ENCODE measurements around the gene RNF11. TPM values are rescaled to one million over a fixed set of nuclear protein-coding genes. Genes with fewer than 3 reads are reported as not detected.
A peak's percentile ranks its signal among the peaks of the same experiment; 100 is the strongest.
"Not testable (repeated sequence)": the region's sequence is repeated elsewhere in the genome, so short reads cannot be mapped to it uniquely, and the experiment has no call there.

The RNF11 gene
- total RNA-seq, 2 donors from 2014 or later: 44.0 to 56.7 TPM

DNA sequence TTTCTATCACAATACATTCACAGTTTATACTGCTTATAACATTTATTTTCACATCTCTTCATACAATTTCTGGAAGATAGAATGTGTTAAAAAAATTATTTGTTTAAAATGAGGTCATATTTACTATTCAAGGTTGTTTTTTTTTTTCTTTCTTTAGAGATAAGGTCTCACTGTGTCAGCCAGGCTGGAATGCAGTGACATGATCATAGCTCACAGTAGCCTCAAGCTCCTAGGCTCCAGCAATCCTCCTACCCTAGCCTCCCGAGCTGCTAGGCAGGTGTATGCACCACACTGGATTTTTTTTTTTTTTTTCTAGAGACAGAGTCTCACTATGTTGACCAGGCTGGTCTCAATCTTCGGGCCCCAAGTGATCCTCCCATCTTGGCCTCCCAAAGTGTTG, 19.0 kb upstream of the RNF11 start:
- Mint-ChIP-seq H3K4me1 (ENCODE audit: low read depth in 2 of 2) (peaks cover 16 to 17% of the 10 kb centered on the region in 2 donors), H3K9me3 (no peaks in the 10 kb centered on the region), H3K27ac (no peak overlapping the region), H3K36me3 (no peaks in the 10 kb centered on the region), H3K4me3 (no peak overlapping the region), H3K27me3 (no peaks in the 10 kb centered on the region)
- ATAC-seq (no peak), DNase-seq (ENCODE audit: low spot score) (no peak)

DNA sequence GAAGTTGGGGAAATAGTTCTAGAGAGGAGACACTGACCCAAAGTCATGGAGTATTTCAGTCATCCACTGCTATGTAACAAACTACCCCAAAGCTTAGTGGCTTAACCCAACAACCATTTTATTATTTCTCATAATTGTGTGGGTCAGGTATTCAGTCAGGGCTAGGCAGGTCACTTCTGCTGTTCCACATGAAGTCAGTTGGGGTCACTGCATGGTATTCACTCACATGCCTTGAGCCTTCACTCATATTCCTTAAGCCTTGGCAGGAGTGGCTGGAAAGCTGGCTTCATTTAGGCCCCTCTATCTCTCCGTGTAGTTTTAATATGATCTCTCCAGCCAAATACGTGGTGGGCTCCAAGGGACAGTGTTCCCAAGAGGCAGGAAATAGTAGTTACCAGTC, 17.5 kb upstream of the RNF11 start:
- Mint-ChIP-seq H3K4me1 (ENCODE audit: low read depth in 2 of 2) (peaks cover 16 to 17% of the 10 kb centered on the region in 2 donors), H3K27me3 (peaks cover 0 to 3% of the 10 kb centered on the region in 2 donors), H3K36me3 (no peaks in the 10 kb centered on the region), H3K27ac (no peak overlapping the region), H3K4me3 (no peak overlapping the region), H3K9me3 (no peaks in the 10 kb centered on the region)
- DNase-seq (ENCODE audit: low spot score): no peak
- ATAC-seq: no peak

DNA sequence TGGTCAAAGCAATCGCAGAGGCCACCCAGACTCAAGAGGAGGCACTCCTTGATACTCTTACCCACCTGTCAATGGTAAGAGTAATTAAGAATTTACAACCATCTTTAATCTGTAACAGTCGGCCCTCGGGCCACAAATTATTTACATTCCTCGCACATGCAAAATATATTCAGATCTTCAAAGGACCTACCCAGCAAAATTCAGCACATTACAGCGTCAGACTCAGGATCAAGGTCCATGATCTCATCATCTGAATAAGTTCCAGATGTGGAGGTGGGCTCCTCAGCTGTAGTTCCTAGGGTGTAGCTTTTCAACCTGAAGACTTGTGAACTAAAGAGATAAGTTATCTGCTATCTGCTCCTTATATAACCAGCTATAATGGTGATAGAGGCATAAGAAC, 17.1 kb upstream of the RNF11 start:
- no peaks in the 10 kb centered on the region for H3K36me3 Mint-ChIP-seq
- ATAC-seq: no peak
- no peak for DNase-seq (ENCODE audit: low spot score)
- no peak overlapping the region for H3K4me3 Mint-ChIP-seq
- no peaks in the 10 kb centered on the region for H3K9me3 Mint-ChIP-seq
- H3K27me3 Mint-ChIP-seq: peaks cover 0 to 3% of the 10 kb centered on the region in 2 donors
- no peak overlapping the region for H3K27ac Mint-ChIP-seq
- H3K4me1 Mint-ChIP-seq (ENCODE audit: low read depth in 2 of 2): peaks cover 16 to 17% of the 10 kb centered on the region in 2 donors

DNA sequence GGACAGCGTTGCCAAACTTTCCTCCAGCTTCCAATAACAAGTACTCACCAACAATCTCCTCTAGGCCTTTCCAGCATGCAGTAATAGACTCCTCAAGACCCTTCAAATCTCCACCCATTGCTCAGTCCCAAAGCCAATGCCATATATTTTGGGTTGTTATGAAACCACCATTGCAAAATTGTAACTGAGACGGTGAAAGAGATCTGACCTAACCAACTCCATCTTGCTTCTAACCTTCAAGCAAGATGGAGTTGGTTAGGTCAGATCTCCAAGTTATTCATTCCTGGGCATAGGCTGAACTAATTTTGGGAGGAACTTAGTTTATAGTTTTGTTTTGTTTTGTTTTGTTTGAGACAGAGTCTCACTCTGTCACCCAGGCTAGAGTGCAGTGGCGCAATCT, 14.5 kb upstream of the RNF11 start:
- not testable (repeated sequence) for H3K27ac Mint-ChIP-seq; H3K27me3 Mint-ChIP-seq; ATAC-seq; H3K36me3 Mint-ChIP-seq; H3K4me3 Mint-ChIP-seq; DNase-seq (ENCODE audit: low spot score); H3K9me3 Mint-ChIP-seq; H3K4me1 Mint-ChIP-seq (ENCODE audit: low read depth in 2 of 2)

DNA sequence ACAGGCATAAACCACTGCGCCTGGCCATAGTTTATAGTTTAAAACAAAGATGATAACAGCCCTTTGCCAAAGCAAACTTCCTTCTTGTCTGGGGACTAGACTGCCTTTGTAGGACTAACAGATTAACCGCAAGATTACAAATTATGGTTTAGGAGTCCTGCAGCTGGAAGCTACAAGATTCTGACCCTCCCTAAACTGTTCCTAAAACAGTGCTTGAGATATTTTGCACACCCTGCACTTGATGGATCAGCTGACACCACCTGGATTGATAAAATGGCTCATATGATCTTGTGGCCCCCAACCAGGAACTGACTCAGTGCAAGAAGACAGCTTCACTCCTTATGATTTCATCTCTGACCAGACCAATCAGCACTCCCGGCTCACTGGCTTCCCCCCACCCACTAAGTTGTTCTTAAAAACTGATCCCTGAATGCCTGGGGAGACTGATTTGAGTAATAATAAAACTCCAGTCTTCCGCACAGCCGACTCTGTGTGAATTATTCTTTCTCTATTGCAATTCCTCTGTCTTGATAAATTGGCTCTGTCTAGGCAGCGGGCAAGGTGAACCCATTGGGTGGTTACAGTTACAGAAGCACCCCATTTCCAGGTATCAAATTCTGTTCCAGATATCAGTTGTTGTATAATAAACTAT, 13.8 kb upstream of the RNF11 start:
- no peak for ATAC-seq
- H3K27me3 Mint-ChIP-seq: peaks cover 0 to 3% of the 10 kb centered on the region in 2 donors
- H3K4me3 Mint-ChIP-seq: no peak overlapping the region
- H3K27ac Mint-ChIP-seq: no peak overlapping the region
- H3K4me1 Mint-ChIP-seq (ENCODE audit: low read depth in 2 of 2): peaks cover 0 to 4% of the 10 kb centered on the region in 2 donors
- H3K9me3 Mint-ChIP-seq: no peaks in the 10 kb centered on the region
- H3K36me3 Mint-ChIP-seq: no peaks in the 10 kb centered on the region
- DNase-seq (ENCODE audit: low spot score): no peak

DNA sequence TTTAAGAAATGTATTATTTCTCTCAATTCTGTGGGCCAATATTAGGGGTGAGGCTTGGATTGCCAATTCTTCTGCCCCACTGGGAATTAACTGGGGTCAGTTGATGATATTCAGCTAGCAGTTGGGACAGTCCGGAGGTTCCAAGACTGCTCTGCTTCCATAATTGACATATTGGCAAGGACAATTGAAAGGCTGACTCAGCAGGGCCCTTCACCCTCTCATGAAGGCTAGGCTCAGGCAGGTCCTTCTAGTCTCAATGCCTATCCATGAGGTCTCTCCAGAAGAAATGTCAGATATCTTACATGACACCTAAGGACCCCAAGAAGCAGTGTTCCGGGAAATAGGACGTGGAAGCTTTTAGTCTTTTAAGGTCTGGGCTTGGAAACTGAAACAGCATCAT, 13.3 kb upstream of the RNF11 start:
- DNase-seq (ENCODE audit: low spot score) (no peak), ATAC-seq (no peak)
- Mint-ChIP-seq H3K4me3 (no peak overlapping the region), H3K27ac (no peak overlapping the region), H3K9me3 (no peaks in the 10 kb centered on the region), H3K4me1 (ENCODE audit: low read depth in 2 of 2) (peaks cover 0 to 4% of the 10 kb centered on the region in 2 donors), H3K36me3 (no peaks in the 10 kb centered on the region), H3K27me3 (peaks cover 0 to 3% of the 10 kb centered on the region in 2 donors)

DNA sequence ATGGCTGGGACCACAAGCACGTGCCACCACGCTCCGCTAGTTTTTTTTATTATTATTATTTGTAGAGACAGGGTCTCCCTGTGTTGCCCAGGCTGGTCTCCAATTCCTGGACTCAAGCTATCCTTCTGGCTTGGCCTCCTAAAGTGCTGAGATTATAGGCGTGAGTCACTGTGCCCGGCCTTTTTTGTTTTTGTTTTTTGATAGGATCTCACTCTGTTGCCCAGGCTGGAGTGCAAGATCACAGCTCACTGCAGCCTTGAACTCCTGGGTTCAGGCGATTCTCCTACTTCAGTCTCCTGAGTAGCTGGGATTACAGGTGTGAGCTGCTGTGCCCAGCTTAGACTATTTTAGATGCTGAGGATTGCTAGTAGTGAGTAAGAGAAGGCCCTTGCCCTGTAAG, 11.8 kb upstream of the RNF11 start:
- Mint-ChIP-seq H3K27me3 (peaks cover 0 to 3% of the 10 kb centered on the region in 2 donors), H3K27ac (no peak overlapping the region), H3K4me3 (no peak overlapping the region), H3K4me1 (ENCODE audit: low read depth in 2 of 2) (peaks cover 0 to 4% of the 10 kb centered on the region in 2 donors), H3K36me3 (no peaks in the 10 kb centered on the region), H3K9me3 (no peaks in the 10 kb centered on the region)
- no peak for ATAC-seq
- DNase-seq (ENCODE audit: low spot score): no peak

DNA sequence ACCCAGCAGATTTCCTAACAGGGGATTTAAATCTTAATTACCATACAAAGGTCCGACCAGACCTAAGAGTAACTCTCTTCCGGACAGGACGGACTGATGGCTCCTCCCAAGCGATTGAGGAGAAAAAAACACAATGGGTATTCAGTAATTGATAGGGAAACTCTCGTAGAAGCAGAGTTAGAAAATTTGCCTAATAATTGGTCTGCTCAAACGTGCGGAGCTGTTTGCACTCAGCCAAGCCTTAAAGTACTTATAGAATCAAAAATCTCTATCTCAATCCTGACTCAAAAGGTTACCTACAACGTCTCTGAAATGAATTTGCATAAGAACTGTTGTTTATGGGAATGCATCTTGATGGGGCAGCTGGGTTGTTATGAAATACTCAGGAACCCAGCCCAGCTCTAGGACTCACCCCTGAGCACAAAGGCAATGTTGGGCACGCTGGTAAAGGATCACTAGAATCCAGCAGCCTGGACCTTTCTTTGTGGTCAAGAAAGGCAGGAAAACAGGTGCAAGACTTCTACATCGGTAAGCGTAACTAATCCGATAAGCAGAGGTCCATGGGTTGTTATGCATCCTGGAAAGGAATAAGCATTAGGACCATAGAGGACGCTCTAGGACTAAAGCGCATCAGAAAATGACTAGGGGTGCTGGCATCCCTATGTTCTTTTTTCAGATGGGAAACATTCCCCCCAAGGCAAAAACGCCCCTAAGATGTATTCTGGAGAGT, 8.7 kb upstream of the RNF11 start:
- not testable (repeated sequence) for H3K9me3 Mint-ChIP-seq; ATAC-seq; H3K27me3 Mint-ChIP-seq; H3K27ac Mint-ChIP-seq; DNase-seq (ENCODE audit: low spot score); H3K36me3 Mint-ChIP-seq; H3K4me1 Mint-ChIP-seq (ENCODE audit: low read depth in 2 of 2); H3K4me3 Mint-ChIP-seq

DNA sequence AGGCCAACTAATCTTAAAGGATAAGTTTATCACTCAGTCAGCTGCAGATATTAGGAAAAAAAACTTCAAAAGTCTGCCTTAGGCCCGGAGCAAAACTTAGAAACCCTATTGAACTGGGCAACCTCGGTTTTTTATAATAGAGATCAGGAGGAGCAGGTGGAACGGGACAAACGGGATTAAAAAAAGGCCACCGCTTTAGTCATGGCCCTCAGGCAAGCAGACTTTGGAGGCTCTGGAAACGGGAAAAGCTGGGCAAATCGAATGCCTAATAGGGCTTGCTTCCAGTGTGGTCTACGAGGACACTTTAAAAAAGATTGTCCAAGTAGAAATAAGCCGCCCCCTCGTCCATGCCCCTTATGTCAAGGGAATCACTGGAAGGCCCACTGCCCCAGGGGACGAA, 7.6 kb upstream of the RNF11 start:
- DNase-seq (ENCODE audit: low spot score); H3K27ac Mint-ChIP-seq; H3K9me3 Mint-ChIP-seq; H3K36me3 Mint-ChIP-seq; H3K27me3 Mint-ChIP-seq; ATAC-seq; H3K4me1 Mint-ChIP-seq (ENCODE audit: low read depth in 2 of 2); H3K4me3 Mint-ChIP-seq: not testable (repeated sequence)

DNA sequence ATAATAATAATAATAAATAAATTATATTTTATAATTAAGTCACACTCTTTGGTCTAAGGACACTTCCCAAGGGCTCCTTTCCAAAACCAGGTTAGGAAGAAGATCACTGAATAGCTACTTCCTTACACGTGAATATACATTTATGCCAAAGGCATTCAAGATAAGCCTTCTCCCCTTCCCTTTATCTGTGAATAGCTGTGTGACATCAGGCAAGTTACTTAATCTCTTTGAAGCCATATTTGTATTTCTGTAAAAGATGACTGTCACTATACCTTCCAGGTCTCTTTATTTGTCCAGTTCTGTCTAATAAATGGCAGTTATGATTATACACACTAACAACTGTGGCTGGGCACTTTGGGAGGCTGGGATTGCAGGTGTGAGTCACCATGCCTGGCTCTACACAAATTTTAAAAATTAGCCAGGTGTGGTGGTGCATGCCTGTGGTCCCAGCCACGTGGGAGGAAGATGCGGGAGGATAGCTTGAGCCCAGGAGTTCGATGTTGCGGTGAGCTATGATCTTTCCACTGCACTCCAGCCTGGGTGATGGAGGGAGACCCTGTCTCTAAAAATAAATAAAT, 5.5 kb upstream of the RNF11 start:
- no peak overlapping the region for H3K4me3 Mint-ChIP-seq
- H3K27me3 Mint-ChIP-seq: no peaks in the 10 kb centered on the region
- no peak overlapping the region for H3K27ac Mint-ChIP-seq
- DNase-seq (ENCODE audit: low spot score) (no peak), ATAC-seq (no peak)
- no peaks in the 10 kb centered on the region for H3K9me3 Mint-ChIP-seq
- peaks cover 10 to 12% of the 10 kb centered on the region in 2 donors for H3K4me1 Mint-ChIP-seq (ENCODE audit: low read depth in 2 of 2)
- no peaks in the 10 kb centered on the region for H3K36me3 Mint-ChIP-seq

DNA sequence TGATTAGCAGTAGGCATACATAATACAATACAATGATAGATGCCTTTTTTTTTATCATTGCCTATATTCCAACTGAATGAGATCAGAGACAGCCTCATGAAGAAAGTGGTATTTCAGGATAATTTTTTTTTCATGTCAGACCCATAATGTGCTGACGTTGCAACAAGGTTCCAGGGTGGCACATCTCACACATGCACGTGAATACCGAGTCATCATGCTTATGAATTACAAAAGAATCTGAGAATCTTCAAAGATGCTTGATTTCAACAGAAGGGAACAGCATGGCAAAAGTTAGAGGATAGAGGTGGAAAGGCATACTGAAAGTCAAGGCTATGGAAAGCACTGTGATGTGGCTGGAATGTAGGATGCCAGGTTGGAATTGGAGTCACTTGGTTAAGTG, 5.0 kb upstream of the RNF11 start:
- Mint-ChIP-seq H3K27ac (no peak overlapping the region), H3K36me3 (no peaks in the 10 kb centered on the region), H3K9me3 (no peaks in the 10 kb centered on the region), H3K27me3 (no peaks in the 10 kb centered on the region), H3K4me3 (no peak overlapping the region), H3K4me1 (ENCODE audit: low read depth in 2 of 2) (peaks cover 14 to 16% of the 10 kb centered on the region in 2 donors)
- ATAC-seq (no peak), DNase-seq (ENCODE audit: low spot score) (no peak)

DNA sequence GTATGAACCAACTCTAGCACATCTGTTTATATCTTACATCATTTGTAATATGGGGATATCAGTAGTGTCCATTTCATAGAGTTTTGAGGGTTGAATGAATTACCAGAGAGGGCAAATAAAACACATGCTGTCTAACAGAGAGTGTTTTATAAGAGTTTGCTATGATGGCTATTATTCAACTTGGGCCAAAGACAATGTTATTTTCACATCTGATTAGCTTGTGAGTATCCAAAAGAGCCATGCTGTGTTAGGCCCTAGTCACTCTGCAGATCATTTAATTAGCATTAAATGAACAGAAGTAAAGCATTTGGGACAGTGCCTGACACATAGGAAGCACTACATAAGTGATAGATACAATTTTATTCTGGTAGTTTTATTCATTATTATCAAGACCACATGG, 4.2 kb upstream of the RNF11 start:
- DNase-seq (ENCODE audit: low spot score) (no peak), ATAC-seq (no peak)
- Mint-ChIP-seq H3K36me3 (no peaks in the 10 kb centered on the region), H3K27me3 (no peaks in the 10 kb centered on the region), H3K9me3 (no peaks in the 10 kb centered on the region), H3K4me3 (no peak overlapping the region), H3K27ac (no peak overlapping the region), H3K4me1 (ENCODE audit: low read depth in 2 of 2) (peaks cover 14 to 16% of the 10 kb centered on the region in 2 donors)

DNA sequence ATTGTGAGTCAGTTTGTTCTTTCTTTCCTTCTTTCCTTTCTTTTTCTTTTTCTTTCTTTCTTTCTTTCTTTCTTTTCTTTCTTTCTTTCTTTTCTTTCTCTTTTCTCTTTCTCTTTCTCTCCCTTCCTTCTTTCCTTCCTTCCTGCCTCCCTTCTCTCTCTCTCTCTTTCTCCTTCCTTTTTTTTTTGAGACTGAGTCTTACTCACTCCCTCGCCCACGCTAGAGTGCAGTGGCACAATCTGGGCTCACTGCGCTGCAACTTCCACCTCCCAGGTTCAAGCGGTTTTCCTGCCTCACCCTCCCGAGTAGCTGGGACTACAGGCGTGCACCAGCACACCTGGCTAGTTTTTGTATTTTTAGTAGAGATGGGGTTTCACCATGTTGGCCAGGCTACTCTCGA, 1.8 kb upstream of the RNF11 start:
- H3K27me3 Mint-ChIP-seq; H3K36me3 Mint-ChIP-seq; DNase-seq (ENCODE audit: low spot score); H3K9me3 Mint-ChIP-seq; ATAC-seq; H3K4me3 Mint-ChIP-seq: not testable (repeated sequence)
- peaks cover 18 to 19% of the 10 kb centered on the region in 2 donors for H3K4me1 Mint-ChIP-seq (ENCODE audit: low read depth in 2 of 2)
- H3K27ac Mint-ChIP-seq: peak overlapping the region in 1 of 2 donors; percentile 94

DNA sequence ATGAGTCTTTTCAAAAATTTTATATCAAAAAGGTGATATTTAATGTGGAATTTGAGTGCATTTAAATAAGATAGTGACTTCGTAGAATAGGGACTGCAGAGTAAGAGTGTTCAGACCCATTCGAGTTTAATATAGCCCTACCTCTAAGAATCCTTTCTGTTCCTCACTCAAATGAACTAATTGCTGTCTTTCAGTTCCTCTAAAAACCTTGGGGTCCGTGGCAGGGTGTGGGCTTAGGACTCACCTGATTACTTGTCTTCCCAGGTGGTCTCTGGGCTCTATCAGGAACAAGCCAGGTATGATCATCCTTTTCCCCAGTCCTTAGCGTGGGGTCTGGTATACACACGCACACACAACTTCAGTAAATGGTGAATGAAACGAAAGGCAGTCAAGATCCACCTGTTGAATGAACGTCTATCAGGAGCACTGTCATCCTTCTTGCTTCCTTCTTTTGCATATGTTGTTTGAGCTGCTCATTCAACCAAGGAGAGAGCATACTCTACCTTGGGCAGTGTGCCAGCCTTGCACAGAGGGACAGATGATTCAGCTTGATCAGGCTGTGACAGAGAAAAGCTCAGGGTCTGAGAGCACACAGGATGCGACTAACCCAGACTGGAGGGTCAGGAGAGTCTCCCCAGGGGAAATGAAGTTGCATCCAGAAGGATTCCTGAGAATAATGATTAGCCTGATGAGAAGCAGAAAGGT, 1.2 kb upstream of the RNF11 start:
- H3K27ac Mint-ChIP-seq: peak overlapping the region in 1 of 2 donors; percentile 94
- DNase-seq (ENCODE audit: low spot score) (no peak), ATAC-seq (no peak)
- H3K4me1 Mint-ChIP-seq (ENCODE audit: low read depth in 2 of 2): peaks cover 19 to 21% of the 10 kb centered on the region in 2 donors
- no peaks in the 10 kb centered on the region for H3K27me3 Mint-ChIP-seq
- H3K4me3 Mint-ChIP-seq: peak overlapping the region; percentile 88
- H3K36me3 Mint-ChIP-seq: no peaks in the 10 kb centered on the region
- H3K9me3 Mint-ChIP-seq: no peaks in the 10 kb centered on the region

All from natural killer cell treated with Interleukin-12 subunit alpha and Interleukin-12 subunit beta and Interleukin-15 and Interleukin-18, amount 100 ng/mL, for 72 hours (primary cell).